ENCODE data around the gene ST3GAL3.

ST3GAL3 gene

GRCh38 chr1:43858324-43858723, 151.0 kb downstream of the ST3GAL3 start (continued):
- TF ChIP-seq ZNF747 (tag by site-specific recombination; IDR thresholded peaks at IDR 0.05) (no peak), ZNF596 (tag by site-specific recombination; IDR thresholded peaks at IDR 0.05) (no peak), ZBTB48 (tag by site-specific recombination; IDR thresholded peaks at IDR 0.05) (no peak; the same call in 1 of the 2 replicates), BCL11B (tag by site-specific recombination; IDR thresholded peaks at IDR 0.05; ENCODE audit: low read depth) (no peak), ZNF214 (tag by site-specific recombination; IDR thresholded peaks at IDR 0.05; ENCODE audit: borderline replicate concordance) (no peak), OSR2 (tag by site-specific recombination; IDR thresholded peaks at IDR 0.05) (peak; percentile 80), ZNF157 (tag by site-specific recombination; IDR thresholded peaks at IDR 0.05) (no peak), HOXA7 (CRISPR knock-in tag; IDR thresholded peaks at IDR 0.05; ENCODE audit: borderline replicate concordance) (no peak), ZNF518A (tag by site-specific recombination; conservative IDR thresholded peaks at IDR 0.05; ENCODE audit: low read depth) (no peak), ZNF335 (tag by site-specific recombination; conservative IDR thresholded peaks at IDR 0.05) (no peak), ZBTB21 (tag by site-specific recombination; IDR thresholded peaks at IDR 0.05) (no peak), ZNF560 (tag by site-specific recombination; IDR thresholded peaks at IDR 0.05; ENCODE audit: borderline replicate concordance) (no peak), ZNF416 (tag by site-specific recombination; IDR thresholded peaks at IDR 0.05) (no peak), MZF1 (tag by site-specific recombination; IDR thresholded peaks at IDR 0.05; ENCODE audit: borderline replicate concordance) (peak; percentile 99), ZBTB17 (tag by site-specific recombination; IDR thresholded peaks at IDR 0.05) (peak; percentile 80), FEZF1 (tag by site-specific recombination; IDR thresholded peaks at IDR 0.05) (peak; percentile 81), ZNF513 (tag by site-specific recombination; IDR thresholded peaks at IDR 0.05) (no peak), GLIS1 (tag by site-specific recombination; IDR thresholded peaks at IDR 0.05) (peak; percentile 88), ZNF837 (tag by site-specific recombination; IDR thresholded peaks at IDR 0.05) (no peak), ZNF692 (tag by site-specific recombination; IDR thresholded peaks at IDR 0.05) (peak; percentile 57; the same call in 1 of the 2 replicates), PRDM1 (tag by site-specific recombination; IDR thresholded peaks at IDR 0.05) (peak; percentile 60; the same call in 1 of the 2 replicates), ZNF548 (tag by site-specific recombination; IDR thresholded peaks at IDR 0.05) (no peak), EGR2 (tag by site-specific recombination; IDR thresholded peaks at IDR 0.05; ENCODE audit: low read depth) (no peak), ZNF18 (tag by site-specific recombination; IDR thresholded peaks at IDR 0.05) (peak; percentile 60; the same call in 1 of the 2 replicates), ZNF645 (tag by site-specific recombination; IDR thresholded peaks at IDR 0.05) (no peak), GLI2 (tag by site-specific recombination; IDR thresholded peaks at IDR 0.05; ENCODE audit: borderline replicate concordance, low read depth) (no peak), YY1 (tag by site-specific recombination; IDR thresholded peaks at IDR 0.05) (no peak), ZNF146 (tag by site-specific recombination; IDR thresholded peaks at IDR 0.05) (no peak), ZNF529 (tag by site-specific recombination; IDR thresholded peaks at IDR 0.05; ENCODE audit: insufficient replicate concordance) (no peak), ZNF133 (tag by site-specific recombination; IDR thresholded peaks at IDR 0.05) (no peak), ZNF776 (tag by site-specific recombination; IDR thresholded peaks at IDR 0.05; ENCODE audit: borderline replicate concordance) (no peak), KLF10 (tag by site-specific recombination; IDR thresholded peaks at IDR 0.05) (no peak)
